CD14-positive monocyte (primary cell): Measurements from ENCODE around the gene UBE2L3. TPM values are rescaled to one million over a fixed set of nuclear protein-coding genes. Genes with fewer than 3 reads are reported as not detected.

Experiments
- DNase-seq, 3 donors: peaks; one replicate each; pipeline ENCODE4 v3.0.0-alpha.2; 2011 to 2022
- H2AFZ ChIP-seq: 2 replicates; pipeline ENCODE4 v1.6.0; 2012; ENCODE audit warnings: mild to moderate bottlenecking, low read depth, low read length, inconsistent platforms; ENCODE audit not compliant: insufficient read depth, poor library complexity, severe bottlenecking
- H3K27ac ChIP-seq, 2 donors: 1 replicate in 1 of 2; 2 replicates in 1 of 2; pipeline ENCODE4 v1.5.1; 2012 to 2013; ENCODE audit warnings: low read length in 2 of 2, control low read depth in 1 of 2, inconsistent platforms in 1 of 2, low read depth in 1 of 2, mild to moderate bottlenecking in 1 of 2
- H3K27me3 ChIP-seq, 2 donors: one replicate each; pipeline versions ENCODE4 v1.6.0 to v1.6.1; 2011 to 2013; ENCODE audit warnings: low read length in 2 of 2; ENCODE audit not compliant: control insufficient read depth in 2 of 2, insufficient read depth in 2 of 2
- H3K36me3 ChIP-seq, 2 donors: replicated peaks in 1 of 2; 1 replicate in 1 of 2; 2 replicates in 1 of 2; pipeline versions ENCODE4 v1.5.1 to v1.6.1; 2012 to 2013; ENCODE audit warnings: low read length in 2 of 2, control low read depth in 1 of 2, inconsistent platforms in 1 of 2, mild to moderate bottlenecking in 1 of 2; ENCODE audit not compliant: insufficient read depth in 2 of 2, control insufficient read depth in 1 of 2
- H3K4me1 ChIP-seq, 2 donors: 1 replicate in 1 of 2; 2 replicates in 1 of 2; pipeline versions ENCODE4 v1.5.1 to v1.6.1; 2012 to 2013; ENCODE audit warnings: low read length in 2 of 2, control low read depth in 1 of 2, inconsistent platforms in 1 of 2, mild to moderate bottlenecking in 1 of 2, moderate library complexity in 1 of 2; ENCODE audit not compliant: insufficient read depth in 2 of 2, control insufficient read depth in 1 of 2
- H3K4me2 ChIP-seq: replicated peaks from 2 replicates; pipeline ENCODE3; 2012; ENCODE audit warnings: low read length, moderate library complexity, mild to moderate bottlenecking; ENCODE audit not compliant: poor library complexity, severe bottlenecking; ENCODE audit errors: extremely low read depth
- H3K4me3 ChIP-seq, 3 experiments: fragments of 200-600 bp in 1 of 3; sonication (generic) in 1 of 3; replicated peaks in 1 of 3; 1 replicate in 2 of 3; 2 replicates in 1 of 3; pipeline ENCODE4 v1.5.1; 2011 to 2013; ENCODE audit warnings: low read length in 3 of 3, mild to moderate bottlenecking in 3 of 3, control low read depth in 2 of 3, low read depth in 2 of 3, inconsistent platforms in 1 of 3, moderate library complexity in 1 of 3
- H3K79me2 ChIP-seq: 2 replicates; pipeline ENCODE4 v1.6.0; 2012; ENCODE audit warnings: mild to moderate bottlenecking, control low read depth, inconsistent platforms, low read length, moderate library complexity; ENCODE audit not compliant: insufficient read depth
- H3K9ac ChIP-seq: 2 replicates; pipeline ENCODE4 v1.6.0; 2017; ENCODE audit warnings: low read length, mild to moderate bottlenecking; ENCODE audit not compliant: insufficient read depth, poor library complexity, severe bottlenecking
- H3K9me3 ChIP-seq, 2 donors: replicated peaks in 1 of 2; 1 replicate in 1 of 2; 2 replicates in 1 of 2; pipeline versions ENCODE4 v1.5.1 to v1.6.1; 2012 to 2013; ENCODE audit warnings: low read length in 2 of 2, control low read depth in 1 of 2; ENCODE audit not compliant: control insufficient read depth in 1 of 2, insufficient read depth in 1 of 2
- H4K20me1 ChIP-seq: 2 replicates; pipeline ENCODE4 v1.6.0; 2012; ENCODE audit warnings: mild to moderate bottlenecking, low read length, control low read depth, moderate library complexity; ENCODE audit not compliant: insufficient read depth
- H3K27ac Mint-ChIP-seq, 7 donors: one replicate each; pipeline ENCODE4 v1.8.0; 2020; ENCODE audit warnings: mild to moderate bottlenecking in 7 of 7, mixed read lengths in 7 of 7, moderate library complexity in 6 of 7, inconsistent platforms in 2 of 7
- H3K27me3 Mint-ChIP-seq, 3 donors: one replicate each; pipeline ENCODE4 v1.8.0; 2021 to 2022; ENCODE audit warnings: low read depth in 3 of 3, mild to moderate bottlenecking in 3 of 3, mixed read lengths in 3 of 3, moderate library complexity in 3 of 3, inconsistent platforms in 1 of 3
- H3K36me3 Mint-ChIP-seq, 2 donors: one replicate each; pipeline ENCODE4 v1.8.0; 2020; ENCODE audit warnings: mixed read lengths in 2 of 2, inconsistent platforms in 1 of 2, mild to moderate bottlenecking in 1 of 2
- H3K4me1 Mint-ChIP-seq: one replicate; pipeline ENCODE4 v1.8.0; 2020; ENCODE audit warnings: mild to moderate bottlenecking, mixed read lengths
- H3K4me3 Mint-ChIP-seq, 2 donors: one replicate each; pipeline ENCODE4 v1.8.0; 2020; ENCODE audit warnings: mild to moderate bottlenecking in 2 of 2, mixed read lengths in 2 of 2, moderate library complexity in 1 of 2
- H3K9me3 Mint-ChIP-seq, 7 donors: one replicate each; pipeline ENCODE4 v1.8.0; 2020 to 2022; ENCODE audit warnings: mixed read lengths in 7 of 7, mild to moderate bottlenecking in 6 of 7, moderate library complexity in 6 of 7, inconsistent platforms in 2 of 7
- WGBS: methylation state at CpG from one replicate; pipeline ENCODE4 v1.1.5; 2013; ENCODE audit warnings: missing lambda C conversion rate; ENCODE audit not compliant: insufficient coverage; 5-methylcytosine and 5-hydroxymethylcytosine counted together
- intact Hi-C, 2 donors: fragments of 100-400 bp; cut with micrococcal nuclease; formaldehyde crosslinking; loops; one replicate each; pipeline versions ENCODE4 v1.15.0 to v1.15.1; 2023
- polyA plus RNA-seq, 3 donors: library from polyadenylated mRNA; depleted of rRNA in 1 of 3; unstranded in 2 of 3; stranded (reverse) in 1 of 3; fragments of 300-500 nt in 2 of 3; fragments of >200 nt in 1 of 3; fragmentation: Illumina TruSeq in 2 of 3; gene quantifications; 1 replicate in 2 of 3; 2 replicates in 1 of 3; pipeline ENCODE4 v1.2.3, GENCODE V29; 2012 to 2021
- TF ChIP-seq, protein P1 (sequence below): fragments of 200-600 bp; IDR thresholded peaks from one replicate; pipeline ENCODE4 v1.8.0; 2022; ENCODE audit warnings: antibody characterized with exemption, mild to moderate bottlenecking

UBE2L3 gene
- polyA plus RNA-seq, 3 donors: 19.6 to 88.9 (median 69.6) TPM

DNA sequence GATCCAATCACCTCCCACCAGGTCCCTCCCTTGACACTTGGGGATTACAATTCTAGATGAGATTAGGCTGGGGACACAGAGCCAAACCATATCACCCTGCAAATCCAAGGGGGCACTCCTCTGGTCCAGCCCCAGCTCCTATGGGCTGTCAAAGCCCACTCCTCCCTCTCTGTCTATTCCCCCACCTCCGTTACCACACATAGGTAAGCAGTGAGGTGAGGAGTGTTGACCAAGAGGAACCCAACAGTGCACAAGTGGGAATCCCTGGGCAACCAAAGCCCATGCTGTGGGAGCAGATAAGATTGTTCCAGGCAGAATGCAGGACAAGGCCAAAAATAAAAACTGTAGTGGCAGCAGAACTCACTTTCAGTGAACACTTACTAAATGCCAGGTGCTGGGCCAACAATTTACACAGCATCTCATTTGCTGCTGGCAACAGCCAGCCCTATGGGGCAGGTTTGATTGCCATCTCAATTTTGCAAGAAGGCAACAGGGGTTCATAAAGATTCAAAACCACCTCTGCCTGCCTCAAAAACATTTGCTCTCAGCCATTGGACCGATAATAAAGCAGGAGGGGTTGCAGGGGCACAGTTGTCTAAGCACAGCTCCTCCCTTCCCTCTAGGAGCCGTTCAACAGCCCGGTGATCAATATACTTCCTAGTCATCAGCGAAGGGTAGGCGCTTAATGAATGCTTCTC lies 83.5 kb downstream of the UBE2L3 start:
- peak overlapping the region; percentile 92 for H2AFZ ChIP-seq
- H3K4me3 ChIP-seq: peak overlapping the region in 1 of 3 experiments; percentile 77
- TF ChIP-seq, protein P1, sequence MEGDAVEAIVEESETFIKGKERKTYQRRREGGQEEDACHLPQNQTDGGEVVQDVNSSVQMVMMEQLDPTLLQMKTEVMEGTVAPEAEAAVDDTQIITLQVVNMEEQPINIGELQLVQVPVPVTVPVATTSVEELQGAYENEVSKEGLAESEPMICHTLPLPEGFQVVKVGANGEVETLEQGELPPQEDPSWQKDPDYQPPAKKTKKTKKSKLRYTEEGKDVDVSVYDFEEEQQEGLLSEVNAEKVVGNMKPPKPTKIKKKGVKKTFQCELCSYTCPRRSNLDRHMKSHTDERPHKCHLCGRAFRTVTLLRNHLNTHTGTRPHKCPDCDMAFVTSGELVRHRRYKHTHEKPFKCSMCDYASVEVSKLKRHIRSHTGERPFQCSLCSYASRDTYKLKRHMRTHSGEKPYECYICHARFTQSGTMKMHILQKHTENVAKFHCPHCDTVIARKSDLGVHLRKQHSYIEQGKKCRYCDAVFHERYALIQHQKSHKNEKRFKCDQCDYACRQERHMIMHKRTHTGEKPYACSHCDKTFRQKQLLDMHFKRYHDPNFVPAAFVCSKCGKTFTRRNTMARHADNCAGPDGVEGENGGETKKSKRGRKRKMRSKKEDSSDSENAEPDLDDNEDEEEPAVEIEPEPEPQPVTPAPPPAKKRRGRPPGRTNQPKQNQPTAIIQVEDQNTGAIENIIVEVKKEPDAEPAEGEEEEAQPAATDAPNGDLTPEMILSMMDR: no peak
- intact Hi-C loops: loop anchor here in 1 of 2 donors (10.0 kb wide), 1 partner anchor 284 kb away; no protein-coding TSS in a partner anchor
- 0% methylated on average over 5 of the region's 6 CpGs for WGBS
- no peaks in the 10 kb centered on the region for H3K27me3 ChIP-seq
- H3K36me3 ChIP-seq: peaks cover 2 to 9% of the 10 kb centered on the region in 2 donors
- H3K9ac ChIP-seq: peak overlapping the region; percentile 72
- Mint-ChIP-seq H3K4me1 (peaks cover 23% of the 10 kb centered on the region), H3K36me3 (peaks cover 11 to 22% of the 10 kb centered on the region in 2 donors), H3K27me3 (peaks cover 2 to 5% (median 3%) of the 10 kb centered on the region in 3 donors), H3K27ac (peak overlapping the region in 3 of 7 donors; percentile 26 to 72 (median 40)), H3K9me3 (no peaks in the 10 kb centered on the region), H3K4me3 (peak overlapping the region; percentile 83 to 93)
- H3K4me1 ChIP-seq: peaks cover 20 to 28% of the 10 kb centered on the region in 2 donors
- peaks cover 10% of the 10 kb centered on the region for H4K20me1 ChIP-seq
- no peak for DNase-seq
- no peak overlapping the region for H3K27ac ChIP-seq
- H3K9me3 ChIP-seq: no peaks in the 10 kb centered on the region
- H3K79me2 ChIP-seq: no peaks in the 10 kb centered on the region
- peak overlapping the region; percentile 87 for H3K4me2 ChIP-seq

DNA sequence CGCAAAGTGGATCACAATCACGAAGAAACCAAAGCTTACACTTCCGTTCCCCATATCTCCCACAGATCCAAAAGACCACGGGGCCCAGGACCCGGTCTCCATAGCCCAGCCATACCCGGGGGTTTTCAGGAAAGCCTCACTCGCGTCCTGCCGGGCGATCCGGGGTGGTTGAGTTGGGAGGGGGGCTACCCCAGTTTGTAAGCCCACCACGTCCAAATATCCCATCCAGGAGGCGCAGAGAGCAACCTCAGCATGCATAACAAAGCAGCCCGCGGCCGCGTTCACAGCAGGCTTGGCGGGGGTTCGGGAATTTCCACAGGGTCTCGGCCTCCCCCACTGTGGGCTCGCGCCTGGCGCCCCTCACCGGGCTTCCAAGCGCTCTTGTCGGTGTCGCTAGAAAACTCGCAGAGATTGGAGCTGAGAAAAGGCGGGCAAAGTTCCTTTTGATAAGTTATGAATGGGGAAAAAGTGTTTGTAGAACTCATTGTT lies 84.1 kb downstream of the UBE2L3 start:
- H3K36me3 ChIP-seq: peaks cover 2 to 5% of the 10 kb centered on the region in 2 donors
- no peaks in the 10 kb centered on the region for H3K27me3 ChIP-seq
- peak overlapping the region; percentile 26 to 91 (median 54) for H3K27ac Mint-ChIP-seq
- peak overlapping the region; percentile 72 for H3K9ac ChIP-seq
- H3K4me3 ChIP-seq: peak overlapping the region; percentile 30 to 77 (median 60)
- intact Hi-C loops: loop anchor here in 1 of 2 donors (10.0 kb wide), 1 partner anchor 283 kb away; no protein-coding TSS in a partner anchor
- TF ChIP-seq, protein P1: no peak
- peak overlapping the region; percentile 83 to 93 for H3K4me3 Mint-ChIP-seq
- H3K27me3 Mint-ChIP-seq: peaks cover 2 to 5% (median 4%) of the 10 kb centered on the region in 3 donors
- peaks cover 20 to 30% of the 10 kb centered on the region in 2 donors for H3K4me1 ChIP-seq
- peak overlapping the region in 1 of 2 donors; percentile 69 for H3K27ac ChIP-seq
- H3K4me1 Mint-ChIP-seq: peaks cover 25% of the 10 kb centered on the region
- H3K79me2 ChIP-seq: no peaks in the 10 kb centered on the region
- H4K20me1 ChIP-seq: peaks cover 6% of the 10 kb centered on the region
- H2AFZ ChIP-seq: peak overlapping the region; percentile 92
- no peaks in the 10 kb centered on the region for H3K9me3 ChIP-seq
- no peak for DNase-seq
- peaks cover 0 to under 1% (median 0%) of the 10 kb centered on the region in 7 donors for H3K9me3 Mint-ChIP-seq
- H3K4me2 ChIP-seq: peak overlapping the region; percentile 87
- under 1% methylated on average over 18 of the region's 29 CpGs for WGBS
- H3K36me3 Mint-ChIP-seq: peaks cover 7 to 16% of the 10 kb centered on the region in 2 donors
